Measurements from ENCODE around the gene MPZL1. TPM values are rescaled to one million over a fixed set of nuclear protein-coding genes. Genes with fewer than 3 reads are reported as not detected.

MPZL1 gene
- total RNA-seq, 1 experiment from 2014 or later, result 71.7 TPM

GRCh38 chr1:167790117-167790516 lies 68.3 kb downstream of the MPZL1 start:
- ATAC-seq, result no peak
- Mint-ChIP-seq H3K36me3 (peaks cover 53% of the 10 kb centered on the region), H3K27me3 (ENCODE audit: low read depth) (no peaks in the 10 kb centered on the region), H3K4me3 (no peak overlapping the region), H3K27ac (no peak overlapping the region; the same call in 1 of the 2 replicates), H3K4me1 (peaks cover 9% of the 10 kb centered on the region), H3K9me3 (no peaks in the 10 kb centered on the region)
- ChIA-PET CTCF (interaction anchor here (0.7 kb wide), 1 partner anchor 13 kb away, joined by 6 read pairs; no protein-coding TSS in a partner anchor), POLR2A (interaction anchor here (0.6 kb wide), 1 partner anchor 146 kb away, joined by 3 read pairs; no protein-coding TSS in a partner anchor)
- TF ChIP-seq GABPB1 (CRISPR knock-in tag; IDR thresholded peaks at IDR 0.05) (no peak), ZNF416 (CRISPR knock-in tag; IDR thresholded peaks at IDR 0.05) (no peak), ZNF219 (CRISPR knock-in tag; IDR thresholded peaks at IDR 0.05; ENCODE audit: borderline replicate concordance) (no peak), ETV6 (CRISPR knock-in tag; IDR thresholded peaks at IDR 0.05) (no peak), HMGA2 (CRISPR knock-in tag; IDR thresholded peaks at IDR 0.05) (no peak), MXD4 (CRISPR knock-in tag; IDR thresholded peaks at IDR 0.05; ENCODE audit: borderline replicate concordance) (no peak), JAZF1 (CRISPR knock-in tag; IDR thresholded peaks at IDR 0.05) (no peak), IRF2 (CRISPR knock-in tag; IDR thresholded peaks at IDR 0.05; ENCODE audit: borderline replicate concordance, low read depth) (no peak), CTCF (IDR thresholded peaks at IDR 0.05) (no peak), ATF2 (CRISPR knock-in tag; IDR thresholded peaks at IDR 0.05; ENCODE audit: borderline replicate concordance, low read depth) (no peak), ELF4 (CRISPR knock-in tag; IDR thresholded peaks at IDR 0.05; ENCODE audit: low read depth) (no peak), AFF4 (CRISPR knock-in tag; IDR thresholded peaks at IDR 0.05; ENCODE audit: borderline replicate concordance) (no peak), ZNF532 (CRISPR knock-in tag; IDR thresholded peaks at IDR 0.05; ENCODE audit: borderline replicate concordance) (no peak), ZNF281 (CRISPR knock-in tag; IDR thresholded peaks at IDR 0.05) (no peak), ZNF317 (CRISPR knock-in tag; IDR thresholded peaks at IDR 0.05; ENCODE audit: borderline replicate concordance, low read depth) (no peak), NFYB (CRISPR knock-in tag; conservative IDR thresholded peaks at IDR 0.05; ENCODE audit: low read depth) (no peak), OVOL2 (CRISPR knock-in tag; IDR thresholded peaks at IDR 0.05; ENCODE audit: borderline replicate concordance) (no peak)
- no peak for DNase-seq (ENCODE audit: low spot score)

All from WTC11 (cell line).